SK-MEL-5 (cell line): ENCODE data around the gene RBBP7. TPM values are rescaled to one million over a fixed set of nuclear protein-coding genes. Genes with fewer than 3 reads are reported as not detected.
"Not testable (repeated sequence)": the region's sequence is repeated elsewhere in the genome, so short reads cannot be mapped to it uniquely, and the experiment has no call there.

Experiments
- DNase-seq: peaks from one replicate; pipeline ENCODE4 v3.0.0-alpha.2; 2016; ENCODE audit warnings: low read depth, low spot score
- in situ Hi-C: cut with HindIII; loops from 2 replicates; pipeline ENCODE4 v1.10.0; 2016; ENCODE audit warnings: low sequenced_read_pairs, high pct_unique_total_duplicates, low pct_unique_long_range_greater_than_20kb
- total RNA-seq: library from RNA; depleted of rRNA; stranded (reverse); fragments of >200 nt; shearing (Covaris generic); gene quantifications from 2 replicates; pipeline ENCODE4 v1.2.3, GENCODE V29; 2014

Gene RBBP7
- total RNA-seq, 1 experiment from 2014 or later = 107 TPM

- in situ Hi-C loops = no loop called here
- peak; percentile 36 for DNase-seq
Observed at GRCh38 chrX:16870862-16871815, 977 bp upstream of the RBBP7 start.

- DNase-seq = peak; percentile 23
- in situ Hi-C loops = no loop called here
Observed at GRCh38 chrX:16869393-16870094, 618 bp downstream of the RBBP7 start.

GRCh38 chrX:16868920-16869319 is 1.2 kb downstream of the RBBP7 start:
- DNase-seq = no peak
- in situ Hi-C loops = no loop called here

GRCh38 chrX:16867947-16868346 is 2.2 kb downstream of the RBBP7 start:
- in situ Hi-C loops = no loop called here
- no peak for DNase-seq

- no peak for DNase-seq
- in situ Hi-C loops = no loop called here
Observed at GRCh38 chrX:16862829-16863228, 7.3 kb downstream of the RBBP7 start.

GRCh38 chrX:16856744-16857143 is 13.4 kb downstream of the RBBP7 start:
- in situ Hi-C loops = no loop called here
- DNase-seq = no peak

GRCh38 chrX:16856076-16856404 is 14.1 kb downstream of the RBBP7 start:
- in situ Hi-C loops, DNase-seq: not testable (repeated sequence)

GRCh38 chrX:16855363-16856075 is 14.6 kb downstream of the RBBP7 start:
- DNase-seq = no peak
- in situ Hi-C loops = no loop called here

- in situ Hi-C loops = no loop called here
- DNase-seq = no peak
Observed at GRCh38 chrX:16853537-16853936, 16.6 kb downstream of the RBBP7 start.

GRCh38 chrX:16852617-16853179 is 17.5 kb downstream of the RBBP7 start:
- in situ Hi-C loops = no loop called here
- no peak for DNase-seq

GRCh38 chrX:16851827-16852226 is 18.3 kb downstream of the RBBP7 start:
- DNase-seq = no peak
- in situ Hi-C loops = no loop called here

GRCh38 chrX:16851421-16851820 is 18.7 kb downstream of the RBBP7 start:
- in situ Hi-C loops = no loop called here
- no peak for DNase-seq

GRCh38 chrX:16848541-16848940 is 21.6 kb downstream of the RBBP7 start:
- in situ Hi-C loops = no loop called here
- no peak for DNase-seq

GRCh38 chrX:16845686-16846085 is 24.5 kb downstream of the RBBP7 start:
- in situ Hi-C loops = no loop called here

GRCh38 chrX:16843208-16843909 is 26.8 kb downstream of the RBBP7 start:
- DNase-seq = no peak
- in situ Hi-C loops = no loop called here

More at GRCh38 chrX:16845686-16846085, 24.5 kb downstream of the RBBP7 start:
- no peak for DNase-seq

- in situ Hi-C loops = no loop called here
- DNase-seq = no peak
Observed at GRCh38 chrX:16842684-16843083, 27.5 kb downstream of the RBBP7 start.

GRCh38 chrX:16839852-16840460 is 30.2 kb downstream of the RBBP7 start:
- in situ Hi-C loops = no loop called here
- no peak for DNase-seq
